Stomach (tissue), 4 donors: ENCODE data around the gene PTPRG.

Experiments
- CTCF ChIP-seq, 7 experiments: fragments of 450-650 bp in 4 of 7; fragments of 200-600 bp in 3 of 7; sonication (generic) in 3 of 7; IDR thresholded peaks; one replicate each; pipeline ENCODE4 v1.5.1; 2016 to 2019; ENCODE audit warnings: antibody characterized with exemption in 7 of 7, control low read depth in 2 of 7, mild to moderate bottlenecking in 1 of 7
- EP300 ChIP-seq: sonication (generic); formaldehyde crosslinking; IDR thresholded peaks from one replicate; pipeline ENCODE4 v1.6.1; 2017; ENCODE audit warnings: antibody characterized with exemption
- POLR2AphosphoS5 ChIP-seq, 3 donors: sonication (generic); formaldehyde crosslinking; IDR thresholded peaks; one replicate each; pipeline ENCODE4 v1.6.1; 2016; ENCODE audit warnings: antibody characterized with exemption in 3 of 3

GRCh38 chr3:62139957-62140356, 578.6 kb downstream of the PTPRG start:
- TF ChIP-seq EP300 (no peak), POLR2AphosphoS5 (IDR thresholded peaks at IDR 0.05) (no peak), CTCF (IDR thresholded peaks at IDR 0.05) (no peak)
